ENCODE results near the gene NCOA1.

- TF ChIP-seq CTCF (IDR thresholded peaks at IDR 0.05) = no peak
- no peak for TF ChIP-seq POLR2A (IDR thresholded peaks at IDR 0.05)
These were observed 61.8 kb downstream of the NCOA1 start for GRCh38 chr2:24552836-24553235.
